ENCODE measurements around the gene UBTD2.

UBTD2 gene

GRCh38 chr5:172188893-172189692 is 94.5 kb downstream of the UBTD2 start:
- no peak for FAIRE-seq

- FAIRE-seq: no peak
Measured at GRCh38 chr5:172188033-172188892, 95.3 kb downstream of the UBTD2 start, which contains the start of gene STK10. Gene STK10 (minus strand): TSS chr5:172188224. CDS start chr5:172188042, 182 bp downstream.

GRCh38 chr5:172187118-172188032 is 96.2 kb downstream of the UBTD2 start:
- no peak for FAIRE-seq

GRCh38 chr5:172186114-172186695 is 97.4 kb downstream of the UBTD2 start:
- FAIRE-seq: no peak

GRCh38 chr5:172185096-172185461 is 98.5 kb downstream of the UBTD2 start:
- no peak for FAIRE-seq

- FAIRE-seq: no peak
Measured at GRCh38 chr5:172183881-172184280, 99.7 kb downstream of the UBTD2 start.

GRCh38 chr5:172182291-172182690 is 101.3 kb downstream of the UBTD2 start:
- no peak for FAIRE-seq

- FAIRE-seq: no peak
Measured at GRCh38 chr5:172180936-172181335, 102.6 kb downstream of the UBTD2 start.

- FAIRE-seq: no peak
Measured at GRCh38 chr5:172178991-172179989, 104.3 kb downstream of the UBTD2 start.

- FAIRE-seq: no peak
Measured at GRCh38 chr5:172178301-172178987, 105.1 kb downstream of the UBTD2 start.

GRCh38 chr5:172177176-172177575 is 106.4 kb downstream of the UBTD2 start:
- no peak for FAIRE-seq

GRCh38 chr5:172175263-172175719 is 108.3 kb downstream of the UBTD2 start:
- no peak for FAIRE-seq

GRCh38 chr5:172173564-172174153 is 109.9 kb downstream of the UBTD2 start:
- FAIRE-seq: no peak

GRCh38 chr5:172172912-172173563 is 110.5 kb downstream of the UBTD2 start:
- no peak for FAIRE-seq

- no peak for FAIRE-seq
Measured at GRCh38 chr5:172171118-172171517, 112.4 kb downstream of the UBTD2 start.

- FAIRE-seq: no peak
Measured at GRCh38 chr5:172170251-172170701, 113.3 kb downstream of the UBTD2 start.

- no peak for FAIRE-seq
Measured at GRCh38 chr5:172169216-172169615, 114.3 kb downstream of the UBTD2 start.

GRCh38 chr5:172168311-172168710 is 115.3 kb downstream of the UBTD2 start:
- FAIRE-seq: no peak

GRCh38 chr5:172167895-172168294 is 115.7 kb downstream of the UBTD2 start:
- FAIRE-seq: no peak
